Endothelial cell of umbilical vein (primary cell): ENCODE measurements around the gene LMAN1L. TPM values are rescaled to one million over a fixed set of nuclear protein-coding genes. Genes with fewer than 3 reads are reported as not detected.

ENCODE experiments used
- BruUV-seq: library from RNA; stranded (reverse); fragments of 400-500 nt; replicated peaks from 2 replicates; lab custom pipeline; 2021; lab: Mats Ljungman, UMichigan
- CTCF ChIA-PET: fragments of 300-600, 350-600 bp; sonication (Branson Sonifier 250); formaldehyde crosslinking; loops from one replicate; lab custom pipeline; 2021; ENCODE audit warnings: antibody characterized with exemption, inconsistent platforms; lab: Charles Lee
- POLR2A ChIA-PET: fragments of 300-600, 350-600 bp; sonication (Branson Sonifier 250); formaldehyde crosslinking; loops from one replicate; lab custom pipeline; 2021; ENCODE audit warnings: antibody characterized with exemption, inconsistent platforms; lab: Charles Lee
- DNase-seq: peaks from one replicate; pipeline ENCODE4 v3.0.0-alpha.2; 2011; ENCODE audit warnings: low read depth, low spot score
- FAIRE-seq: peaks from 2 replicates; lab custom pipeline; 2011; peaks lifted over from hg19 to GRCh38; lab: Jason Lieb, UNC
- H2AFZ ChIP-seq: 2 replicates; pipeline ENCODE4 v1.6.0; 2012; ENCODE audit warnings: low read depth, low read length, control low read depth, inconsistent platforms
- H3K27ac ChIP-seq: 2 replicates; pipeline ENCODE4 v1.5.1; 2011; ENCODE audit warnings: low read depth, mild to moderate bottlenecking, control low read depth, low read length, moderate library complexity; ENCODE audit not compliant: insufficient read depth
- H3K27me3 ChIP-seq, 2 experiments: 2 replicates each; pipeline versions ENCODE4 v1.6.0 to v1.6.1; 2011; ENCODE audit warnings: low read length in 2 of 2, mixed read lengths in 1 of 2; ENCODE audit not compliant: control insufficient read depth in 2 of 2, insufficient read depth in 2 of 2
- H3K36me3 ChIP-seq, 2 experiments: 2 replicates in 1 of 2; 3 replicates in 1 of 2; pipeline ENCODE4 v1.5.1; 2011; ENCODE audit warnings: low read length in 2 of 2, mild to moderate bottlenecking in 1 of 2, moderate library complexity in 1 of 2; ENCODE audit not compliant: control insufficient read depth in 2 of 2, insufficient read depth in 2 of 2; ENCODE audit errors: extremely low read depth in 1 of 2
- H3K4me1 ChIP-seq: 3 replicates; pipeline ENCODE4 v1.5.1; 2011; ENCODE audit warnings: mild to moderate bottlenecking, low read length; ENCODE audit not compliant: control insufficient read depth, insufficient read depth; ENCODE audit errors: extremely low read depth
- H3K4me2 ChIP-seq: 2 replicates; pipeline ENCODE4 v1.6.1; 2011; ENCODE audit warnings: low read length, control low read depth, mixed read lengths; ENCODE audit not compliant: insufficient read depth
- H3K4me3 ChIP-seq, 3 experiments: fragments of 200-600 bp in 1 of 3; sonication (generic), shearing (Covaris generic) in 1 of 3; replicated peaks in 1 of 3; 2 replicates each; pipeline ENCODE4 v1.5.1; 2011 to 2016; ENCODE audit warnings: control low read depth in 3 of 3, low read length in 3 of 3, mild to moderate bottlenecking in 2 of 3, inconsistent platforms in 1 of 3, low read depth in 1 of 3, moderate library complexity in 1 of 3; ENCODE audit not compliant: insufficient read depth in 1 of 3
- H3K79me2 ChIP-seq: 2 replicates; pipeline ENCODE4 v1.6.0; 2012; ENCODE audit warnings: low read length, inconsistent platforms; ENCODE audit not compliant: control insufficient read depth, insufficient read depth
- H3K9ac ChIP-seq: replicated peaks from 2 replicates; pipeline ENCODE3; 2011; ENCODE audit warnings: low read length, control low read depth; ENCODE audit not compliant: insufficient read depth; ENCODE audit errors: extremely low read depth
- H3K9me1 ChIP-seq: replicated peaks from 3 replicates; pipeline ENCODE4 v1.6.0; 2011; ENCODE audit warnings: mild to moderate bottlenecking, low read length; ENCODE audit not compliant: control insufficient read depth, insufficient read depth; ENCODE audit errors: extremely low read depth
- H3K9me3 ChIP-seq: replicated peaks from 2 replicates; pipeline ENCODE4 v1.5.1; 2012; ENCODE audit warnings: low read length, inconsistent platforms; ENCODE audit not compliant: control insufficient read depth, insufficient read depth
- H4K20me1 ChIP-seq: replicated peaks from 2 replicates; pipeline ENCODE3; 2011; ENCODE audit warnings: mild to moderate bottlenecking, low read length; ENCODE audit not compliant: control insufficient read depth, insufficient read depth; ENCODE audit errors: extremely low read depth
- EZH2 ChIP-seq: IDR thresholded peaks from 2 replicates; pipeline ENCODE4 v1.6.1; 2012; ENCODE audit warnings: borderline replicate concordance, low read depth, mild to moderate bottlenecking, moderate library complexity, low read length, inconsistent platforms; ENCODE audit not compliant: severe bottlenecking
- FOS ChIP-seq: IDR thresholded peaks from 2 replicates; pipeline ENCODE4 v1.6.1; 2011; ENCODE audit warnings: mild to moderate bottlenecking, low read length, moderate library complexity, borderline replicate concordance; ENCODE audit not compliant: insufficient read depth
- GATA2 ChIP-seq: IDR thresholded peaks from 2 replicates; pipeline ENCODE4 v1.7.0; 2011; ENCODE audit warnings: low read depth, mild to moderate bottlenecking, moderate library complexity, mixed read lengths, low read length; ENCODE audit not compliant: insufficient read length, insufficient read depth
- JUN ChIP-seq: IDR thresholded peaks from 2 replicates; pipeline ENCODE4 v1.6.1; 2011; ENCODE audit warnings: borderline replicate concordance, low read depth; ENCODE audit not compliant: insufficient read length, insufficient read depth
- MYC ChIP-seq: IDR thresholded peaks from one replicate; pipeline ENCODE4 v1.6.1; 2011; ENCODE audit warnings: mild to moderate bottlenecking, low read depth, low read length
- POLR2A ChIP-seq: IDR thresholded peaks from 2 replicates; pipeline ENCODE4 v1.6.1; 2012; ENCODE audit warnings: low read depth, mild to moderate bottlenecking, control low read depth, low read length
- POLR2AphosphoS5 ChIP-seq: IDR thresholded peaks from 2 replicates; pipeline ENCODE4 v1.6.1; 2012; ENCODE audit warnings: low read depth, mild to moderate bottlenecking, control low read depth, low read length, moderate library complexity; ENCODE audit not compliant: insufficient read depth
- dilution Hi-C: fragments of 300-500 bp; cut with MboI; formaldehyde crosslinking; loops from one replicate; pipeline ENCODE4 v1.15.0; 2019; ENCODE audit warnings: low sequenced_read_pairs; ENCODE audit not compliant: extremely low pct_ligation_motif_present
- intact Hi-C: fragments of 100-400 bp; cut with micrococcal nuclease; formaldehyde crosslinking; loops from one replicate; pipeline ENCODE4 v1.10.0; 2022
- polyA plus RNA-seq, 4 experiments: library from polyadenylated mRNA; depleted of rRNA in 3 of 4; stranded (reverse) in 3 of 4; unstranded in 1 of 4; fragments of >200 nt; gene quantifications; 2 replicates each; pipeline versions ENCODE4 v1.2.1 to v1.2.3, GENCODE V29; 2011 to 2012; ENCODE audit warnings: missing spikeins in 1 of 4
- total RNA-seq: library from RNA; stranded (reverse); gene quantifications from 2 replicates; pipeline ENCODE4 v1.2.3, GENCODE V29; 2021
- TF ChIP-seq, protein P1 (sequence below): IDR thresholded peaks from 2 replicates; pipeline ENCODE4 v1.6.1; 2011; ENCODE audit not compliant: insufficient read depth, insufficient read length
- TF ChIP-seq, protein P2 (sequence below), 2 donors: IDR thresholded peaks; 1 replicate in 1 of 2; 2 replicates in 1 of 2; pipeline ENCODE4 v1.5.1; 2011; ENCODE audit warnings: low read length in 2 of 2, mild to moderate bottlenecking in 2 of 2, moderate library complexity in 2 of 2, control low read depth in 1 of 2, inconsistent platforms in 1 of 2, low read depth in 1 of 2; ENCODE audit not compliant: insufficient read depth in 1 of 2; ENCODE audit errors: extremely low read depth in 1 of 2

LMAN1L gene
- total and polyA plus RNA-seq, 2 donors (not counting 3 experiments of a cell fraction or from before 2014, with no cell fraction given) = not detected

DNA sequence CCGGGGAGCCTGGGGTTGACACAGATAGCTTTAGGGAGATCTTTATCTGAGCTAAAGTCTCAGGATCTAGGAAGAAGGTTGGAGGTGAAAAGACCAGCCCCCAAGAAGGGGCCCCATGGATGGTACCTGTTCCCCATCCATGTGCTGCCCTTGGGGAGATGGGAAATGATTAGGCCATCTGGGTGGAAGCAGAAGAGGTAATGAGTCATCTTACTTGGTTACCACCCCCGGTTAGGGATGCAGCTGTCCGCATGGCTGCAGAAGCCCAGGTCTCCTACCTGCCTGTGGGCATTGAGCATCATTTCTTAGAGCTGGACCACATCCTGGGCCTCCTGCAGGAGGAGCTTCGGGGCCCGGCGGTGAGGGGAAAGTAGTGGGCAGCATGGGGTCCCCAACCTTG lies 10.7 kb downstream of the LMAN1L start:
- POLR2A ChIA-PET = no interaction called here
- TF ChIP-seq POLR2AphosphoS5 = no peak
- no peak for TF ChIP-seq EZH2
- TF ChIP-seq POLR2A = no peak
- no peak for TF ChIP-seq GATA2
- TF ChIP-seq JUN = no peak
- TF ChIP-seq, protein P1, sequence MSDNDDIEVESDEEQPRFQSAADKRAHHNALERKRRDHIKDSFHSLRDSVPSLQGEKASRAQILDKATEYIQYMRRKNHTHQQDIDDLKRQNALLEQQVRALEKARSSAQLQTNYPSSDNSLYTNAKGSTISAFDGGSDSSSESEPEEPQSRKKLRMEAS = no peak
- Histone ChIP-seq H3K27ac (no peak overlapping the region), H3K9me3 (no peaks in the 10 kb centered on the region), H3K36me3 (no peaks in the 10 kb centered on the region), H3K4me2 (no peak overlapping the region), H3K4me1 (peaks cover 5% of the 10 kb centered on the region), H2AFZ (no peak overlapping the region), H4K20me1 (no peaks in the 10 kb centered on the region), H3K4me3 (no peak overlapping the region), H3K9me1 (no peaks in the 10 kb centered on the region), H3K9ac (no peak overlapping the region), H3K79me2 (no peaks in the 10 kb centered on the region), H3K27me3 (peaks cover 11 to 12% of the 10 kb centered on the region in 2 experiments)
- no TSS peak for BruUV-seq
- intact Hi-C loops (no loop called here), dilution Hi-C loops (no loop called here)
- CTCF ChIA-PET = interaction anchor here (1.0 to 1.3 kb wide), 2 partner anchors 13 to 52 kb away, joined by 3 read pairs; no protein-coding TSS in a partner anchor
- DNase-seq = no peak
- no peak for FAIRE-seq

DNA sequence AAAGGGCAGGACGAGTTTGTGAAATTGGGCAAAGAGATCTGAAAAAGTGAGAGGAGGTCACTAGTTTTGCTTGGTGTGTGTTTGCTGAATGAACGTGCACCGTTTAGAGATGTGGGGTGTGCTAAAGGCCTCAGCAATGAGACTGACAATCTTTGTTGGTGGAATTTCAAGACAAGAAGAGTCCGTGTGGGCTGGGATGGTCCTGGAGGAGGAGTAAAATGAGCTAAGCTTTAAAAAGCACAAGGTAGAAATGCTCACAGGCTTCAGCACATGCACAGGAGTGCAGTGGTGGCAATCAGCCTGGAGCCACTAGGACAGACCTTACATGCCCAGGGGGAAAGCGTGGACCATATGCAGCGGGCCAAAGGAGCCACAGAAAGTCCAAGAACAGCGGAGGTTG lies 12.3 kb downstream of the LMAN1L start:
- H3K27ac ChIP-seq = no peak overlapping the region
- CTCF ChIA-PET = interaction anchor here (2.6 to 3.6 kb wide), 2 partner anchors 11 to 54 kb away, joined by 10 to 19 read pairs; no protein-coding TSS in a partner anchor
- no peaks in the 10 kb centered on the region for H3K79me2 ChIP-seq
- intact Hi-C loops (no loop called here), dilution Hi-C loops (no loop called here)
- H3K4me2 ChIP-seq = no peak overlapping the region
- TF ChIP-seq POLR2AphosphoS5 (no peak), MYC (no peak), GATA2 (no peak), POLR2A (no peak), EZH2 (no peak), JUN (no peak), FOS (no peak)
- TF ChIP-seq, protein P2, sequence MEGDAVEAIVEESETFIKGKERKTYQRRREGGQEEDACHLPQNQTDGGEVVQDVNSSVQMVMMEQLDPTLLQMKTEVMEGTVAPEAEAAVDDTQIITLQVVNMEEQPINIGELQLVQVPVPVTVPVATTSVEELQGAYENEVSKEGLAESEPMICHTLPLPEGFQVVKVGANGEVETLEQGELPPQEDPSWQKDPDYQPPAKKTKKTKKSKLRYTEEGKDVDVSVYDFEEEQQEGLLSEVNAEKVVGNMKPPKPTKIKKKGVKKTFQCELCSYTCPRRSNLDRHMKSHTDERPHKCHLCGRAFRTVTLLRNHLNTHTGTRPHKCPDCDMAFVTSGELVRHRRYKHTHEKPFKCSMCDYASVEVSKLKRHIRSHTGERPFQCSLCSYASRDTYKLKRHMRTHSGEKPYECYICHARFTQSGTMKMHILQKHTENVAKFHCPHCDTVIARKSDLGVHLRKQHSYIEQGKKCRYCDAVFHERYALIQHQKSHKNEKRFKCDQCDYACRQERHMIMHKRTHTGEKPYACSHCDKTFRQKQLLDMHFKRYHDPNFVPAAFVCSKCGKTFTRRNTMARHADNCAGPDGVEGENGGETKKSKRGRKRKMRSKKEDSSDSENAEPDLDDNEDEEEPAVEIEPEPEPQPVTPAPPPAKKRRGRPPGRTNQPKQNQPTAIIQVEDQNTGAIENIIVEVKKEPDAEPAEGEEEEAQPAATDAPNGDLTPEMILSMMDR (IDR thresholded peaks at IDR 0.05; ENCODE audit: extremely low read depth in 1 of 2, insufficient read depth in 1 of 2, low read depth in 1 of 2, low read length in 2 of 2) = no peak
- TF ChIP-seq, protein P1 = no peak
- no peak overlapping the region for H2AFZ ChIP-seq
- no peaks in the 10 kb centered on the region for H3K9me1 ChIP-seq
- no peak overlapping the region for H3K9ac ChIP-seq
- no TSS peak for BruUV-seq
- peaks cover 14 to 17% of the 10 kb centered on the region in 2 experiments for H3K27me3 ChIP-seq
- POLR2A ChIA-PET = no interaction called here
- no peaks in the 10 kb centered on the region for H4K20me1 ChIP-seq
- H3K4me3 ChIP-seq = no peak overlapping the region
- no peaks in the 10 kb centered on the region for H3K36me3 ChIP-seq
- DNase-seq = no peak
- FAIRE-seq = no peak
- H3K4me1 ChIP-seq = no peaks in the 10 kb centered on the region
- no peaks in the 10 kb centered on the region for H3K9me3 ChIP-seq
